GM23338 (cell line): ENCODE data around the gene MAGEH1. TPM values are rescaled to one million over a fixed set of nuclear protein-coding genes. Genes with fewer than 3 reads are reported as not detected.

Experiments used
- ATAC-seq: fragments of 200-7000 bp; cut with Tn5 transposase; 3 replicates; pipeline ENCODE4 v1.9.1; 2020
- DNase-seq: peaks from one replicate; pipeline ENCODE4 v3.0.0-alpha.2; 2015; ENCODE audit warnings: low spot score
- H2AFZ ChIP-seq: fragments of 200-600 bp; sonication (generic); 2 replicates; pipeline ENCODE4 v1.8.0; 2016; ENCODE audit warnings: antibody characterized with exemption, mild to moderate bottlenecking, moderate library complexity
- H3F3A ChIP-seq: fragments of 200-600 bp; sonication (generic); replicated peaks from 2 replicates; pipeline ENCODE4 v1.8.0; 2017; ENCODE audit warnings: antibody characterized with exemption, mixed run types, low read depth
- H3K27ac ChIP-seq: fragments of 200-600 bp; sonication (generic); 2 replicates; pipeline ENCODE4 v1.6.1; 2016; ENCODE audit warnings: low read depth
- H3K27me3 ChIP-seq: fragments of 200-600 bp; sonication (generic); 2 replicates; pipeline ENCODE4 v1.8.0; 2016; ENCODE audit warnings: mild to moderate bottlenecking, mixed run types, moderate library complexity; ENCODE audit not compliant: insufficient read depth
- H3K36me3 ChIP-seq: fragments of 200-600 bp; sonication (generic); 2 replicates; pipeline ENCODE4 v1.8.0; 2016; ENCODE audit warnings: mild to moderate bottlenecking; ENCODE audit not compliant: insufficient read depth
- H3K4me1 ChIP-seq: fragments of 200-600 bp; sonication (generic); 2 replicates; pipeline ENCODE4 v1.8.0; 2016; ENCODE audit warnings: mild to moderate bottlenecking, moderate library complexity; ENCODE audit not compliant: insufficient read depth
- H3K4me2 ChIP-seq: fragments of 200-600 bp; sonication (generic); 2 replicates; pipeline ENCODE4 v1.7.1; 2017; ENCODE audit warnings: mixed run types
- H3K4me3 ChIP-seq: fragments of 200-600 bp; sonication (generic); 2 replicates; pipeline ENCODE4 v1.6.1; 2016; ENCODE audit warnings: mixed run types
- H3K79me2 ChIP-seq: fragments of 200-600 bp; sonication (generic); replicated peaks from 2 replicates; pipeline ENCODE4 v1.8.0; 2017; ENCODE audit warnings: mild to moderate bottlenecking; ENCODE audit not compliant: insufficient read depth
- H3K9me2 ChIP-seq: fragments of 200-600 bp; sonication (generic); 2 replicates; pipeline ENCODE4 v1.8.0; 2017; ENCODE audit not compliant: insufficient read depth
- H4K20me1 ChIP-seq: fragments of 200-600 bp; sonication (generic); replicated peaks from 2 replicates; pipeline ENCODE4 v1.8.0; 2017; ENCODE audit warnings: mild to moderate bottlenecking; ENCODE audit not compliant: insufficient read depth
- H3K27ac Mint-ChIP-seq: 2 replicates; pipeline ENCODE4 v1.8.0; 2020; ENCODE audit warnings: inconsistent platforms, mild to moderate bottlenecking, moderate library complexity, mixed read lengths
- H3K27me3 Mint-ChIP-seq: 3 replicates; pipeline ENCODE4 v1.8.0; 2022; ENCODE audit warnings: low read depth, mild to moderate bottlenecking, moderate library complexity, mixed read lengths, inconsistent platforms; ENCODE audit not compliant: insufficient read depth, poor library complexity
- H3K36me3 Mint-ChIP-seq: 3 replicates; pipeline ENCODE4 v1.8.0; 2021; ENCODE audit warnings: low read depth, mild to moderate bottlenecking, inconsistent platforms, moderate library complexity, mixed read lengths
- H3K4me1 Mint-ChIP-seq: 3 replicates; pipeline ENCODE4 v1.8.0; 2020; ENCODE audit warnings: mild to moderate bottlenecking, inconsistent platforms, mixed read lengths
- H3K4me3 Mint-ChIP-seq: 3 replicates; pipeline ENCODE4 v1.8.0; 2021; ENCODE audit warnings: moderate library complexity, mild to moderate bottlenecking, inconsistent platforms, mixed read lengths
- H3K9me3 Mint-ChIP-seq: 3 replicates; pipeline ENCODE4 v1.8.0; 2020; ENCODE audit warnings: moderate library complexity, mild to moderate bottlenecking, inconsistent platforms, mixed read lengths
- CREB1 ChIP-seq: fragments of 250-450 bp; sonication (Bioruptor Pico); IDR thresholded peaks from 2 replicates; pipeline ENCODE4 v1.5.0; 2020; ENCODE audit warnings: low read depth, mild to moderate bottlenecking, moderate library complexity
- REST ChIP-seq: IDR thresholded peaks from one replicate; pipeline ENCODE4 v1.6.1; 2018; ENCODE audit warnings: antibody characterized with exemption; ENCODE audit not compliant: unreplicated experiment
- ZNF114 ChIP-seq: fragments of 250-450 bp; sonication (Bioruptor Pico); IDR thresholded peaks from 2 replicates; pipeline ENCODE4 v1.5.0; 2020; ENCODE audit warnings: mild to moderate bottlenecking, moderate library complexity
- ZNF462 ChIP-seq: fragments of 250-450 bp; sonication (Bioruptor Pico); IDR thresholded peaks from 2 replicates; pipeline ENCODE4 v1.5.0; 2020; ENCODE audit warnings: mild to moderate bottlenecking, moderate library complexity
- polyA plus RNA-seq: library from polyadenylated mRNA; unstranded; fragments of >200 nt; fragmentation: Nextera tagmentation; extraction: Ambion mirVana; gene quantifications from 2 replicates; pipeline ENCODE4 v1.2.1, GENCODE V29; 2016
- total RNA-seq: library from RNA; depleted of rRNA; stranded (reverse); fragments of >200 nt; shearing (Covaris generic); gene quantifications from 2 replicates; pipeline ENCODE4 v1.2.3, GENCODE V29; 2014

Gene MAGEH1
- total and polyA plus RNA-seq, 2 experiments from 2014 or later = 14.0 to 15.0 TPM

GRCh38 chrX:55486736-55487135 lies 34.8 kb downstream of the MAGEH1 start (continued):
- TF ChIP-seq ZNF462 (CRISPR knock-in tag) (no peak), CREB1 (CRISPR knock-in tag) (no peak), ZNF114 (no peak), REST (no peak)

DNA sequence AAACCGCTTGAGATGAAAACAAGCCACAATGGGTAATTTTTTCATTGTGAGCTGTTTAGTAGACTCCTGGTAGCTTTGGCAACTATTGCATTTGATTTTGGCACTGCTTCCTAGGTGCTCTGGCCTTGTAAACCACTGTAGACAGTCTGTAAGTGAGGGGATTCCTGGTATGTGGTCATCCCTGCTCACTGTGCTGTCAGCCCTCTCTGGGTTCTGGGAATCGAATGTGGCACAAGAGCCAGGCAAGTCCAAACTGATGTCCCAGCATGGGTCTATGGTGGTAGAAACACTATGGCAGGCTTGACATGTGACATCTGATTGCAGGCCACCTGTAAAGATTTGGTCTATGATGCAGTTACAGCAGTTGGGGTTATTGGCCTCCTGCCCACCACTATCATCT lies 35.2 kb downstream of the MAGEH1 start:
- no peak for ATAC-seq
- Mint-ChIP-seq H3K4me3 (no peak overlapping the region), H3K9me3 (no peaks in the 10 kb centered on the region)
- no peak for TF ChIP-seq REST

More for the DNA sequence above, 35.2 kb downstream of the MAGEH1 start:
- Histone ChIP-seq H4K20me1 (no peaks in the 10 kb centered on the region), H3K4me3 (no peak overlapping the region), H3K4me2 (no peak overlapping the region), H2AFZ (no peak overlapping the region), H3K79me2 (no peaks in the 10 kb centered on the region), H3K36me3 (no peaks in the 10 kb centered on the region), H3K9me2 (no peaks in the 10 kb centered on the region), H3K27me3 (no peaks in the 10 kb centered on the region), H3K27ac (no peak overlapping the region), H3F3A (no peaks in the 10 kb centered on the region), H3K4me1 (0 out of 2 replicates have a peak, but pooled peaks cover 6% of the 10 kb centered on the region)
- Mint-ChIP-seq H3K27me3 (no peaks in the 10 kb centered on the region), H3K4me1 (peaks cover 8% of the 10 kb centered on the region; the same call in 1 of the 3 replicates), H3K27ac (no peak overlapping the region), H3K36me3 (peaks cover 12% of the 10 kb centered on the region)
- DNase-seq = no peak
